HG03521 (cell line): ENCODE results near the gene TECPR1.

Experiments
- ATAC-seq: cut with Tn5 transposase; IDR thresholded peaks from one replicate; pipeline ENCODE4 v1.9.1; 2021; ENCODE audit warnings: mild to moderate bottlenecking, moderate library complexity; ENCODE audit not compliant: unreplicated experiment

Gene TECPR1

DNA sequence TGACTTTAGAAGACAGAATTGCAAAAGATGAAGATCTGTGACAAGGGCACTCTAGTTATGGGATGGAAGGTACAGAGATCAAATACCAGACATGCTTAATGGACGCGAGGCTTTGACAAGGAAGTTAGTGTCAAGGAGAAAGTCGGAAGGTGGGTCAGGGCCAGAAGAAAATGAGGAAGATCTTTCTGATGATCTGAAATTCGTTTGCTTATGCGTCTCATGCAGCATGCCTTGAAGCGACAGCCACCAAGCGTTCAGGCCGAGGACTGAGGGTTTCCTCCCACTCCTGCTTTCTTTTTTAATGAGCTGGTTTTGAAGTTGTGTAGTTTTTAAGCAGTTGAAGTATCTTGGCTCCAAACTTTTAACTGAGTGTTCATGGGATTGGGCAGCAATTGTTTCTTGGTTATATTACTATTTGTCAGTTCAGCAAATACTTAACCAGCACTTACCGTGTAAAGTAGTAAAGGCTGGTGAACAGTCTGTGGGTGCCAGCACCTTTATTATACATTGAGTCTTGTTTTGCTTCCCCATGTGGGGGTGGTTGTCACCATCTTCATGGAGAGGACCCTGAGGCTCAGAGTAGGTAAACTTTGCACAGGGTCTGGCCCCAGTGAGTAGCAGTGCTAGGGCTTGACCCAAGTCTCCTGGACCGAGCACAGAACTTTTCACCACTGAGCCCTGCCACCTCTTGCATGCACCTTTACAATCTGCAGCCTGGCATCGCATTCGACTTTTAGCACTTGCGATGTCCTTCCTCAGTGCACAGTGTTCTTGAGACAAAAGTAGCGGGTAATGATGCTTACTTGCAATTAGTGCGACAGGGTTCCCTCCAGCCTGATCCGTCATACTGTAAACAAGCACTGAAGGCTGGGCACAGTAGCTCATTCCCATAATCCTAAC, 55.1 kb downstream of the TECPR1 start:
- ATAC-seq = no peak

DNA sequence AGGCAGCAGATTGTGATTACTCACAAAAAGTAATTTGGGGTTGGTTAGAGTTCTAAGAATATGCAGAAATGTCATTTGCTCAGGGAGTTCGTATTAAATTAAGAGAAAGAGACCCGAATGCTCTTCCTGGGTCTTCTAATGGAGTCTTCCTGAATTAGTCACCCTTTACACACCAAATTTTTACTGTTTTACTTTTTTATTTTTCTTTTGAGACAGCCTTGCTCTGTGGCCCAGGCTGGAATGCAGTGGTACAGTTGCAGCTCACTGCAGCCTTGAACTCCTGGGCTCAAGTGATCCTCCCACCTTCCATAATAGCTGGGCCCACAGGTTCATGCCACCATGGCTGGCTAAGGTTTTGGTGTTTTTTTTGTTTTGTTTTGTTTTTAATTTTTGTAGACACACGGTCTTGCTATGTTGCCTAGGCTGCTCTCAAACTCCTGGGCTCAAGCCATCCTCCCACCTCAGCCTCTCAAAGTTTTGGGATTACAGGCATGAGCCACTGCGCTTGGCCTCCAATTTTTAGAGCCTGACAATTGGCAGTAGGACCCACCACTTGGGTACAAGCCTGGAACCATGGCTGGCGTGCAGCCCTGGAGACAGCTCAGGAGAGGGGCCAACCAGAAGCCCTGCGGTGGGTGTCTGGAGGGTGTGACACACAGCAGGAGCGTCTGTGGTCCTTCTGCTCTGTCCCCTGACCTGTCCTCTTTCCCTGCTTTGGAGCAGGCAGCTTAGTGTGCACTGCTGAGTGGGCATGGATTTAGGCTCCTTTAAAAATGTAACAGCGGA, 57.2 kb downstream of the TECPR1 start:
- ATAC-seq = no peak

DNA sequence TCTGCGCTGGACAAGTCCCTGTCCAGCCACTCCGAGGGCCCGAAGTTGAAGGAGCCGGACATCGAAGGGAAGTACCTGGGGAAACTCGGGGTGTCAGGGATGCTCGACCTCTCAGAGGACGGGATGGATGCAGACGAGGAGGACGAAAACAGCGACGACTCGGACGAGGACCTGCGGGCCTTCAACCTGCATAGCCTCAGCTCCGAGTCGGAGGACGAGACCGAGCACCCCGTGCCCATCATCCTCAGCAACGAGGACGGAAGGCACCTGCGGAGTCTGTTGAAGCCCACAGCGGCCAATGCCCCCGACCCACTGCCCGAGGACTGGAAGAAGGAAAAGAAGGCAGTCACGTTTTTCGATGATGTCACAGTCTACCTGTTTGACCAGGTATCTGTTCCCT, 57.8 kb downstream of the TECPR1 start:
- ATAC-seq = no peak

DNA sequence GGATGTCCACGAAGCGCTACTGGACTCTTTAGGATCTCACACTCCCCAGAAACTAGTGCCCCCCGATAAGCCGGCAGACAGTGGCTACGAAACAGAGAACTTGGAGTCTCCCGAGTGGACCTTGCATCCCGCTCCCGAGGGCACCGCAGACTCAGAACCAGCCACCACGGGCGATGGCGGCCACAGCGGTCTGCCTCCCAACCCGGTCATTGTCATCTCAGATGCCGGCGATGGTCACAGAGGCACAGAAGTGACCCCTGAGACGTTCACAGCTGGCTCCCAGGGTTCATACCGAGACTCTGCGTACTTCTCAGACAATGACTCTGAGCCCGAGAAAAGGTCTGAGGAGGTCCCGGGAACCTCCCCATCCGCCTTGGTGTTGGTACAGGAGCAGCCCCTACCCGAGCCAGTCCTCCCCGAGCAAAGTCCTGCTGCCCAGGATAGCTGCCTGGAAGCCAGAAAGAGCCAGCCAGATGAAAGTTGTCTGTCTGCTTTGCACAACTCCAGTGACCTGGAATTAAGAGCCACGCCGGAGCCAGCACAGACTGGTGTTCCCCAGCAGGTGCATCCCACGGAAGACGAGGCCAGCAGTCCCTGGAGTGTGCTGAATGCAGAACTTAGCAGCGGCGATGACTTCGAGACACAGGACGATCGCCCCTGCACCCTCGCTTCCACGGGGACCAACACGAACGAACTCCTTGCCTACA, 58.4 kb downstream of the TECPR1 start:
- ATAC-seq = no peak

DNA sequence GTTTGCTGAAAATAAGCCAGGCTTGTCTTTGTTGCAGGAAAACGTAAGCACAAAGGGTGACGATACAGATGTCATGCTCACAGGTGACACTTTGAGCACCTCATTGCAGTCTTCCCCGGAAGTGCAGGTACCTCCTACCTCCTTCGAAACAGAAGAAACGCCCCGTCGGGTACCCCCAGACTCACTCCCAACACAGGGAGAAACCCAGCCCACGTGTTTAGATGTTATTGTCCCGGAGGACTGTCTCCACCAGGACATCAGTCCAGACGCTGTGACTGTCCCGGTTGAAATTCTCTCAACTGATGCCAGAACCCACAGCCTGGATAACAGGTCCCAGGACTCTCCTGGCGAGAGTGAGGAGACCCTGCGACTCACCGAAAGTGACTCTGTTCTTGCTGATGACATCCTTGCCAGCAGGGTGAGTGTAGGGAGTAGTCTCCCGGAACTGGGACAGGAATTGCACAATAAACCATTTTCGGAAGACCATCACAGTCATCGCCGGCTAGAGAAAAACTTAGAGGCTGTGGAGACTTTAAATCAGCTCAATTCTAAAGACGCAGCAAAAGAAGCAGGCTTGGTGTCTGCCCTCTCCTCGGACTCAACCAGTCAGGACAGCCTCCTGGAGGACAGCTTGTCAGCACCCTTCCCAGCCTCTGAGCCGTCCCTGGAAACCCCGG, 59.1 kb downstream of the TECPR1 start:
- ATAC-seq = no peak

DNA sequence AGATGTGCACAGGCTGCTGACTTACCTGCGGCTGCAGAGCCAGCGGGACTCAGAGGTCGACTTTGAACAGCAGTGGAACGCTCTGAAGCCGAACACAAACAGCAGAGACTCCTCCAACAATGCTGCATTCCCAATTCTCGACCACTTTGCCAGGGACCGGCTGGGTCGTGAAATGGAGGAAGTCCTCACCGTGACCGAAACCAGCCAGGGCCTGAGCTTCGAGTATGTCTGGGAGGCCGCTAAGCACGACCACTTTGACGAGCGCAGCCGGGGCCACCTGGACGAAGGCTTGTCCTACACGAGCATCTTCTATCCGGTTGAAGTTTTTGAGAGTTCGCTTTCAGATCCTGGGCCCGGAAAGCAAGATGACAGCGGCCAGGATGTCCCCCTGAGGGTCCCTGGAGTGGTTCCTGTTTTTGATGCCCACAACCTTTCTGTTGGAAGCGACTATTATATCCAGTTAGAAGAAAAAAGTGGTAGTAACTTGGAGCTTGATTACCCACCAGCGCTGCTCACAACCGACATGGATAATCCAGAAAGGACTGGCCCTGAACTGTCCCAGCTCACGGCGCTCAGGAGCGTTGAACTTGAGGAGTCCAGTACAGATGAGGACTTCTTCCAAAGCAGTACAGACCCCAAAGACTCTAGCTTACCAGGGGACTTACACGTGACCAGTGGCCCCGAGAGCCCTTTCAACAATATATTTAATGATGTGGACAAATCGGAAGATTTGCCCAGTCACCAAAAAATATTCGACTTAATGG, 60.2 kb downstream of the TECPR1 start:
- ATAC-seq = no peak

DNA sequence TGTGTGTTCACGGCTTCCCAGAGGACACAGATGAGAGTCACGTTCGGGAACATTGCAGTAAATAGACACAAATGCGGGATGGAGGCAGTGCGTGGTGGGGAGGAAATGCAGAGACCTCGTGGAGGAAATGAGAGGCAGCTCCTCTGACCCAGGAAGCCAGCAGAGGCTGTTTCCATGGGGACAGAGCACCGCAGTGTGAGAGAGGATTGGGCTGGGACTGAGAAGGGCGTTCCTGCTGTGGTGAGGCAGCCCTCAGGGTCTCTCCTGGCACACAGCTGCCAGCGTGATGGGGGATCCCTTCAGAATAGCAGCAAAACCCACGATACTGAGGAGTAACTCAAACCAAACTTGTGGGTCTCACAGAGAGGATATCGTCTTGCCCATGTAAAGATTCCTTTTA, 62.5 kb downstream of the TECPR1 start:
- ATAC-seq = no peak

DNA sequence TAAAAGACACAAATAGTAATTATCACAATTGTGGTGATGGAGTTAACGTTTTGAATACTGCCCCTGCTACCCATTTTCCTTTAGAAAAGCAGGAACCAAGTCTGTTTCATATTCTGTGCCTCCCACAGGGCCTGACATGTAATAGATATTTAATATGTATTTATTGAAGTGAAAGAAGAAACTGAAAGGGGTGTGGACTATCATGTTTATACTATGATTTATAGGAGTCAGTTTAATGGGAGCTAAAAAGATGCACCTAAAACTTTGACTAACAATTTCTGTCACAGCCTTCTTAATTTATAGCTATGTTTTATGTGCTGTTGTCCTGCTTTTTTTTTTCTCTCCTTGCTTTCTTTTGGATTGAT, 64.9 kb downstream of the TECPR1 start:
- ATAC-seq = no peak

DNA sequence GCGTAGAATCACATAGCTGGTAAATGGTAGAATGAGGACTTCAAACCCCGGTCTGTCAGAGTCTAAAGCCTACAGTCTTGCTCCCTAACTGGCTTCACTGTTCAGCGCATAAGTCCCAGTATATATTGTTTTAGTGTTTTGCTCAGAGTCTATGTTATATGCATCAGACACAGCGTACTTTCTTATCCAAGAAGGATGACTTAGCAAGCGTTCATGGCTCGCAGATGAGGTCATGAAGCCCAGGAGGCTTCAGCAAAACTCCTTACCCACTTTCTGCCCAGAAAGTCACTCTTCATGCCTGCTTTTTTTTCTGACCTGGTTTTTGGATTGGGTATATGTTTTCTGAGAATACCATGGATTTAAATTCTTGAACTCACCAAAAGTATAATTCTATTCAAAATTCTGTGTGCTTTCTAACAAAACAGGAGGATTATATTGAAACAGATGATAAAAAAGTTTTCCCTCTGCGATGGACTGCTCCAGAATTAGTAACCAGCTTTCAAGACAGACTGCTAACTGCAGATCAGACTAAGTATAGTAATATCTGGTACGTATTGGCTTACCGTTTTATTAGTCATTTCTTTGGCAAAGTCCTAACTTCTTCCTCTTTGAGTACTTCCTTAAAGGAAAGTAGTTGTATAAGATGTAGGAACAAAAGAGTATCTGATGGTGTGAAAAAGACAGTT, 65.4 kb downstream of the TECPR1 start:
- no peak for ATAC-seq

DNA sequence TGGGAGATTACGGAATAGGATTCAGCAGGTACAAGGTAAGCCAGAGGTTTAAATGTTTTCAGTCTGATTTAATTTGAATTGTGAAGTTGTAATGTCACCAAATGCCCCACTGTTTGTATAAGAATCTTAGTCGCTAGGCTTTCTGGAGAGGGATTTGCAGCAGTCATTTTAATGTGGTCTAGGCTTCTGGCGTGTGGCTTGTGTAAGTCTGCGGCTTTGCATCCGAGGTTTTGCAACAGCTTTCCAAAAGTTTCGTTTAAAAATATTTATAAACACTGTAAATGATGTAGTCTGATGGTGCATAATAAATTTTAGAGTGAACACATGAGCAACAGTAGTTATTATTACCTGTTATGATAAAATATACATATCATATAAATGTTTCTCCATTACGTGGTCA, 66.9 kb downstream of the TECPR1 start:
- ATAC-seq = no peak

DNA sequence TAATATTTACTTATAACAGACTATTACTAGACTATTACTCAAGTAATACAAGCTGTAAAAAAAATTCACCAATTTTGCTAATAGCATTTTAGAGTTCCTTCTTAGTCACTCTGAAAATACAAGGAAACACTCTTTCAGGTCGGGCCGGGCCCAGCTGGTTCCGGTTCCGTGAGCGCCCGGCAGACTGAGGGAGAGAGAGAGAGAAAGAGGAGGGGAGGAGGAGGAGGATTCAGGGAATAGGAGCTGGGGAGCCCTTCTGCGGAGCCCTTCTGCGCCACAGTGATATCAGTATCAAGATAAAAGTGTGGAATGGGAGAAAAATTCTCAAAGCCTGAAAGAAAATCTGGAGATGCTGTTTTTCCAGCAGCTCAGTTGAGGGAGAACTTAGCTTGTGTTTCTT, 71.3 kb downstream of the TECPR1 start:
- no peak for ATAC-seq

DNA sequence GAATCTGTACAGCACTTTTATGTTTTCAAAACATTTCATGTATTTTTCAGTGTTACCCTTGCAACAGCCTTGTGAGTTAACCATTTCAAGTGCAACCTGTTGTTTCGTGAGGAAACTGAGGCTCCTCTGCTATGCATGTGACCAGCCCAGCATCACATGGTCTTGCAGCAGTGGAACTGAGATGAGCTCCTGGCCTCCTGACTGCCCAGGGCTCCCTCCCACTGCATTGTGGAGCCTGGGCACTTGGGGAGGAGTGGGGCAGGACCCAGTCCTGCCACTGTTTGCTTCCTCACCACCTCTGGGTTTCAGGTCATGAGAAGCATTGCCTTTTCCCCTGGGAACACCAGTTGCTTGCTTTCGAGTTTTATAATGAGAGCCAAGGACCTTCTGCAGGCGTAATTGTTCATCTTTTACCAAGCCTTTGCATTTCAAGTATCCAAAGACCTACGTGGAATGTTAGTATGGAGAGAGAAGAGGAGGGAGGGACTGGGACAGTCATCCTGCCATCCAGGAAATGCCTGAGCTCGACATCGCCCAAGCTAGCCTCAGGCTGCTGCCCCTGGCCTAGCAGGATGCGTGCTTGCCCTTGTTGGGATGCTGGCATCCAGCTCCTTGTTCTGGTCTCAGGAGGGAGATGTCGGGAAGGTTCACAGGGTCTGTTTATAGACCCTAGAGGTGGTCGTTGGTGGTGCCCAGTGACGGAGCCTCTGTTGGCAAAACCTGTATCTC, 73.1 kb downstream of the TECPR1 start:
- no peak for ATAC-seq

DNA sequence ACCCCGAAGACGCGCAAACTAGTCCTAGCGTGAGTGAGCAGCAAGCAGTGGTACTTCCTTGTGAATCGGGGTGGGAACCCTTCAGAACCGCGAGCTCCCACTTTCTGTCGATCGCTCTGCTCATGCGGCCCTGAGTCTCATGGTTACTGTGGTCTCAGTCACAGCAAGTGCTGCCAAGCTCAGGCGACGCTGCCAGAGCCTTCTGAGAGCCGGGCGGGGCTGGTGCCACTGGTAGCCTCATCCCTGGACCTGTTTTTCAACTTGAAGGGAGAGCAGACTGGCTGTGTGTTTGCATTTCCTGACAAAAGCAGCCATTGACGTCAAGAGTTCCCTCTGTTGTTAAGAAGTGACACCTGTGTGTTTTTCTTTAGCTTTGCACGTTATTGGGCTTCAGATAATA, 73.7 kb downstream of the TECPR1 start:
- ATAC-seq = no peak

DNA sequence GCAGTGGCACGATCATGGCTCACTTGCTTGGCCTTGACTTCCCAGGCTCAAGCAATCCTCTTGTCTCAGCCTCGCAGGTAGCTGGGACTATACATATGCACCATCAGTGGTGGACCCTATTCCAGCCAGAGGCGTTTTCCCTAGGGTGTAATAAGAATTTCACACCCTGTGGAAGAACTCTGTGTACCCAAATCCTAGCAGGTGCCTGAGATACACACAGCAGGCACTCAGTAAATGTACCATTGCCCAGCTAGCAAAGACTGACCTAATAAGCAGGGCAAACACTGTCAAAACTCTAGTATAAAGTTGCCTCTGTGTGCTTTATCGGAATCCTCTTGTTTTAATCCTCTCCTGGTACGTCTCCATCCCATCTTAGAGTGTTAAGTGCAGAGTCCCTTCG, 74.5 kb downstream of the TECPR1 start:
- no peak for ATAC-seq

DNA sequence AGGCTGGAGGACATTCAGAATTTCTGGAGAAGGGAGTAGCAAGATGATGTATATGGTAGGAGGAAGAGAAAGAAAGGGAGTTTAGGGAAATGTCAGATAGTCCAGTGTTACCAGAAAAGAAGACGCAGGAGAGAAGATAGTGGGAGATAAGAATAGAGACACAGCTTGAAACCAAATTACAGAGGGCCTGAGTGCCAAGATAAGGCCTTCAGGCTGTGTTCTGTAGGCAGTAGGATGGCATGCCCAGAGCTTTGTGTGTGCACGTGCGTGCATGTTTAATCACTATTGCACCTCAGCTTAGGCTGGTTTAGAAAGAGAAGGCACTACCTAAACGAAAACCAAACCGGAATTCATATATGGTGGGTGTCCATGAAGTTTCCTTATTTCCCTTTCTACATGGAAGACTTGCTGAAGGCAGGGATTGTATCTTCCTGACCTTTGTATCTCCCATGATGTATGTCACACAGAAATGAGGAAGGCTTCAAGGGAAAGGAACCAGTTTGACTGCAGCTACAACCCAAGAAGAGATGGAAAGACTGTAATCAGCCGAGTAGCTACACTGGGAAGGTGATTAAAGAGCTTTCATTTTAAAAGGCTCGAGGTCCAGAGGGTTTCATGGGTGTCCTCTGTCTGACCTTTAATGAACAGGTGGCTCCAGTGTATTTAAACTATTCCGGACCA, 76.6 kb downstream of the TECPR1 start:
- ATAC-seq = no peak

DNA sequence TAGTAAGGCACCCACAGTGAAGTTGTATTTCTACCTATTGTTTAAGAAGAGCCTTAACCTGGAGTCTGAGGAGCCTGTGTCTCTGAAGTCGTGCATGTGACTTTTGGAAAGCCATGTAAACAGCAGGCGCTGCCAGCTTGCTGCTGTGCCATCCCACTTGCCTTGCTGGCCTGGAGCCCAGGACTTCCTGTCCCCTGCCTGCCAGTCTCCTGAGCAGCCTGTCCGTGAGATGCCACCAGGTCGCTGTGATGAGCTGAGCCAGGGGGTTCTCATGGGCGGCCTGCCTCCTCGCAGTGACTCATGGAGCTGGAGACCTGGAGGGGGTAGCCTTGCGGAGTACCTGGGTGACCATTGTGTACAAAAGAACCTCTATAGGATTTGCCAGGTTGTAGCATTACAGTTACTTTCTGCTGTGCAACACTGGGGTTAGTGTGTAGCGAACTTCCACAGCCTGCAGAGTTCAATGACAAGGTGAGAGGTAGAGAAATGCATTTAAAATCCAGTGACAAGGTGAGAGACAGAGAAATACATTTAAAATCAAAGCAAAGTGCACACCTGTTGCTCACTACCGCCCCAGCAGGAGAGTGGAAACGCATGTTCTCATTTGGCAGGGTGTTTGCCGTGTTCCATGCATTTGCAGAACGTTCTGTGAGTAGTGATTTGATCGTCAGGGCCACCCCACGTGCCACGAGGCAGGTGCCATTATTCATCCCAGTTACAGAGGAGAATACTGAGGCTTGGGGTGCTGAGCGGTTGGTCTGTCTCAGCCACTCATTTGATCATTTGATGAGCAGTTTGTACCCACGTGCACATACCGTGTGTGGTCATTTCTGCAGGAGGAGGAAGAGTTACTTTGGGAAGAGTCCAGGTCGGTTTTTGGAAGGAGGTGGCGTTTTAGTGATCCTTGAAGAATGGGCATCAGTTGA, 77.4 kb downstream of the TECPR1 start:
- ATAC-seq = no peak

DNA sequence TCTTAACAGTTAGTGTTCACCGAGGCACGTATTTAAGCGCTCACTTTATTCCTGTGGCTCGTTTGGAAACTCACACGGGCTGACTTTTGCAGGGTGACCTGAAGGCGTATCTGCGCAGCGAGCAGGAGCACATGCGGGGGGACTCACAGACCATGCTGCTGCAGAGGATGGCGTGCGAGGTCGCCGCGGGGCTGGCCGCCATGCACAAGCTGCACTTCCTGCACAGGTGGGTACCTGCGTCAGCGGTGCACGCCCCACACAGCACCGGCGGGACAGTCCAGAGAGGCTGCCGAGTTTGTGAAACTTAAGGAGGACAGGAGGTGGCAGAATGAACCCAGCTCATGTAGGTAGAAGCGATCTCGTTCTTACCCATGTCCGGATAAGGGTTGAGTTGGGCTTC, 80.6 kb downstream of the TECPR1 start:
- no peak for ATAC-seq
